ENCODE data around the gene TWNK.
A peak's percentile ranks its signal among the peaks of the same experiment; 100 is the strongest.

TWNK gene

GRCh38 chr10:100970076-100970913 lies 17.0 kb upstream of the TWNK start:
- Histone ChIP-seq H4K8ac (ENCODE audit: low read length) (no peak overlapping the region), H2BK15ac (ENCODE audit: low read depth, poor library complexity, severe bottlenecking) (no peak overlapping the region), H3K4me3 (ENCODE audit: insufficient read depth in 1 of 2, low read depth in 1 of 2, low read length in 2 of 2) (peak overlapping the region; percentile 76 to 79), H2BK12ac (ENCODE audit: low read length in 2 of 2) (no peak overlapping the region), H3K79me1 (replicated peaks; ENCODE audit: low read length, poor library complexity, severe bottlenecking) (no peaks in the 10 kb centered on the region), H3K14ac (ENCODE audit: low read length in 2 of 2) (no peak overlapping the region), H3K4me1 (ENCODE audit: control insufficient read depth, insufficient read depth, low read depth, low read length) (peaks cover 34% of the 10 kb centered on the region), H2AK5ac (ENCODE audit: low read length, severe bottlenecking) (no peak overlapping the region), H3K4ac (ENCODE audit: low read depth in 1 of 2, low read length in 2 of 2) (no peak overlapping the region), H3K4me2 (ENCODE audit: low read length, poor library complexity, severe bottlenecking) (peak overlapping the region; percentile 94), H3K9me3 (ENCODE audit: control insufficient read depth, low read length) (no peaks in the 10 kb centered on the region), H3K9ac (ENCODE audit: low read length) (peak overlapping the region; percentile 52), H3K27me3 (ENCODE audit: control insufficient read depth in 1 of 2, insufficient read depth in 1 of 2, low read length in 2 of 2) (no peaks in the 10 kb centered on the region), H3K18ac (ENCODE audit: low read depth in 1 of 2, low read length in 2 of 2) (peak overlapping the region in 1 of 2 experiments; percentile 84), H2BK5ac (ENCODE audit: low read depth, low read length, poor library complexity, severe bottlenecking) (no peak overlapping the region), H3K36me3 (ENCODE audit: control insufficient read depth in 1 of 2, insufficient read depth in 2 of 2, low read depth in 1 of 2, low read length in 2 of 2) (peaks cover 18 to 19% of the 10 kb centered on the region in 2 experiments), H2BK120ac (ENCODE audit: low read depth, low read length) (no peak overlapping the region), H2AFZ (ENCODE audit: low read depth, low read length) (peak overlapping the region; percentile 83), H3K23ac (ENCODE audit: low read length in 2 of 2) (no peak overlapping the region), H3K27ac (ENCODE audit: low read length, poor library complexity, severe bottlenecking) (no peak overlapping the region), H4K91ac (ENCODE audit: low read length) (no peak overlapping the region)
- WGBS, result 56% methylated on average over 6 of the region's 13 CpGs
- no peak for DNase-seq

- no peak overlapping the region for H3K4me2 ChIP-seq (ENCODE audit: low read length, poor library complexity, severe bottlenecking)
- no peak overlapping the region for H2AFZ ChIP-seq (ENCODE audit: low read depth, low read length)
- no peak overlapping the region for H2BK12ac ChIP-seq (ENCODE audit: low read length in 2 of 2)
- H3K4me1 ChIP-seq (ENCODE audit: control insufficient read depth, insufficient read depth, low read depth, low read length), result peaks cover 34% of the 10 kb centered on the region
- no peak for DNase-seq
- H3K9ac ChIP-seq (ENCODE audit: low read length), result no peak overlapping the region
- H4K8ac ChIP-seq (ENCODE audit: low read length), result no peak overlapping the region
- no peaks in the 10 kb centered on the region for H3K27me3 ChIP-seq (ENCODE audit: control insufficient read depth in 1 of 2, insufficient read depth in 1 of 2, low read length in 2 of 2)
- H2BK120ac ChIP-seq (ENCODE audit: low read depth, low read length), result no peak overlapping the region
- H3K36me3 ChIP-seq (ENCODE audit: control insufficient read depth in 1 of 2, insufficient read depth in 2 of 2, low read depth in 1 of 2, low read length in 2 of 2), result peaks cover 10 to 14% of the 10 kb centered on the region in 2 experiments
- H3K79me1 ChIP-seq (replicated peaks; ENCODE audit: low read length, poor library complexity, severe bottlenecking), result no peaks in the 10 kb centered on the region
- H3K27ac ChIP-seq (ENCODE audit: low read length, poor library complexity, severe bottlenecking), result peak overlapping the region; percentile 21
- H3K9me3 ChIP-seq (ENCODE audit: control insufficient read depth, low read length), result no peaks in the 10 kb centered on the region
- H3K4ac ChIP-seq (ENCODE audit: low read depth in 1 of 2, low read length in 2 of 2), result no peak overlapping the region
- H3K23ac ChIP-seq (ENCODE audit: low read length in 2 of 2), result no peak overlapping the region
- WGBS, result 93% methylated on average over 4 of the region's 4 CpGs
- H2BK5ac ChIP-seq (ENCODE audit: low read depth, low read length, poor library complexity, severe bottlenecking), result no peak overlapping the region
- H2AK5ac ChIP-seq (ENCODE audit: low read length, severe bottlenecking), result no peak overlapping the region
- H3K18ac ChIP-seq (ENCODE audit: low read depth in 1 of 2, low read length in 2 of 2), result no peak overlapping the region
- H4K91ac ChIP-seq (ENCODE audit: low read length), result no peak overlapping the region
- no peak overlapping the region for H3K4me3 ChIP-seq (ENCODE audit: insufficient read depth in 1 of 2, low read depth in 1 of 2, low read length in 2 of 2)
- H3K14ac ChIP-seq (ENCODE audit: low read length in 2 of 2), result no peak overlapping the region
- no peak overlapping the region for H2BK15ac ChIP-seq (ENCODE audit: low read depth, poor library complexity, severe bottlenecking)
These were observed 16.2 kb upstream of the TWNK start for GRCh38 chr10:100970914-100971811.

GRCh38 chr10:100972115-100972903 lies 15.0 kb upstream of the TWNK start:
- H3K18ac ChIP-seq (ENCODE audit: low read depth in 1 of 2, low read length in 2 of 2), result no peak overlapping the region
- peak overlapping the region; percentile 29 for H2AK5ac ChIP-seq (ENCODE audit: low read length, severe bottlenecking)
- no peak overlapping the region for H2BK15ac ChIP-seq (ENCODE audit: low read depth, poor library complexity, severe bottlenecking)
- H2BK5ac ChIP-seq (ENCODE audit: low read depth, low read length, poor library complexity, severe bottlenecking), result no peak overlapping the region
- no peak overlapping the region for H3K9ac ChIP-seq (ENCODE audit: low read length)
- no peak overlapping the region for H3K27ac ChIP-seq (ENCODE audit: low read length, poor library complexity, severe bottlenecking)
- no peak overlapping the region for H4K91ac ChIP-seq (ENCODE audit: low read length)
- H2BK12ac ChIP-seq (ENCODE audit: low read length in 2 of 2), result no peak overlapping the region
- H4K8ac ChIP-seq (ENCODE audit: low read length), result no peak overlapping the region
- peaks cover 34% of the 10 kb centered on the region for H3K4me1 ChIP-seq (ENCODE audit: control insufficient read depth, insufficient read depth, low read depth, low read length)
- H3K4me2 ChIP-seq (ENCODE audit: low read length, poor library complexity, severe bottlenecking), result no peak overlapping the region
- no peak for DNase-seq
- no peaks in the 10 kb centered on the region for H3K79me1 ChIP-seq (replicated peaks; ENCODE audit: low read length, poor library complexity, severe bottlenecking)
- H3K27me3 ChIP-seq (ENCODE audit: control insufficient read depth in 1 of 2, insufficient read depth in 1 of 2, low read length in 2 of 2), result no peaks in the 10 kb centered on the region
- H3K9me3 ChIP-seq (ENCODE audit: control insufficient read depth, low read length), result no peaks in the 10 kb centered on the region
- no peak overlapping the region for H3K4me3 ChIP-seq (ENCODE audit: insufficient read depth in 1 of 2, low read depth in 1 of 2, low read length in 2 of 2)
- WGBS, result 81% methylated on average over 13 of the region's 13 CpGs
- no peak overlapping the region for H3K23ac ChIP-seq (ENCODE audit: low read length in 2 of 2)
- H3K14ac ChIP-seq (ENCODE audit: low read length in 2 of 2), result no peak overlapping the region
- no peak overlapping the region for H2BK120ac ChIP-seq (ENCODE audit: low read depth, low read length)
- peaks cover 4 to 10% of the 10 kb centered on the region in 2 experiments for H3K36me3 ChIP-seq (ENCODE audit: control insufficient read depth in 1 of 2, insufficient read depth in 2 of 2, low read depth in 1 of 2, low read length in 2 of 2)
- no peak overlapping the region for H3K4ac ChIP-seq (ENCODE audit: low read depth in 1 of 2, low read length in 2 of 2)
- no peak overlapping the region for H2AFZ ChIP-seq (ENCODE audit: low read depth, low read length)

Data from mesenchymal stem cell (in vitro differentiated cells and primary cell).